HG03045 (cell line): ENCODE measurements around the gene CMTM2.
A peak's percentile ranks its signal among the peaks of the same experiment; 100 is the strongest.
"Not testable (repeated sequence)": the region's sequence is repeated elsewhere in the genome, so short reads cannot be mapped to it uniquely, and the experiment has no call there.

Experiments
- ATAC-seq: cut with Tn5 transposase; IDR thresholded peaks from one replicate; pipeline ENCODE4 v1.9.1; 2021; ENCODE audit warnings: mild to moderate bottlenecking, moderate library complexity; ENCODE audit not compliant: unreplicated experiment

The CMTM2 gene

GRCh38 chr16:66552286-66553177 lies 26.7 kb upstream of the CMTM2 start, which contains the start of gene CKLF:
CKLF (plus strand) TSS chr16:66552576; CDS start chr16:66552716, 140 bp downstream.
- peak; percentile 63 for ATAC-seq

- ATAC-seq: no peak
Measured at GRCh38 chr16:66553223-66553622, 26.0 kb upstream of the CMTM2 start.

- ATAC-seq: no peak
Measured at GRCh38 chr16:66554021-66554420, 25.2 kb upstream of the CMTM2 start.

- ATAC-seq: no peak
Measured at GRCh38 chr16:66554495-66554894, 24.8 kb upstream of the CMTM2 start.

- ATAC-seq: no peak
Measured at GRCh38 chr16:66560107-66560506, 19.2 kb upstream of the CMTM2 start.

GRCh38 chr16:66561381-66562080 lies 17.7 kb upstream of the CMTM2 start:
- ATAC-seq: no peak

- ATAC-seq: no peak
Measured at GRCh38 chr16:66562409-66562808, 16.9 kb upstream of the CMTM2 start.

GRCh38 chr16:66562986-66563385 lies 16.3 kb upstream of the CMTM2 start:
- no peak for ATAC-seq

- no peak for ATAC-seq
Measured at GRCh38 chr16:66563574-66564334, 15.5 kb upstream of the CMTM2 start.

GRCh38 chr16:66566051-66566901 lies 13.0 kb upstream of the CMTM2 start, which contains the start of gene CMTM1:
CMTM1 (plus strand) TSS chr16:66566439; CDS start chr16:66566514, 75 bp downstream.
- no peak for ATAC-seq

- ATAC-seq: not testable (repeated sequence)
Measured at GRCh38 chr16:66567270-66567669, 12.0 kb upstream of the CMTM2 start.

GRCh38 chr16:66568355-66568754 lies 10.9 kb upstream of the CMTM2 start:
- no peak for ATAC-seq

- ATAC-seq: no peak
Measured at GRCh38 chr16:66569131-66569530, 10.1 kb upstream of the CMTM2 start.

- no peak for ATAC-seq
Measured at GRCh38 chr16:66569827-66570405, 9.3 kb upstream of the CMTM2 start.

- no peak for ATAC-seq
Measured at GRCh38 chr16:66572356-66572755, 6.9 kb upstream of the CMTM2 start.

- ATAC-seq: no peak
Measured at GRCh38 chr16:66574081-66574480, 5.2 kb upstream of the CMTM2 start.

GRCh38 chr16:66574531-66574930 lies 4.7 kb upstream of the CMTM2 start:
- no peak for ATAC-seq

- ATAC-seq: no peak
Measured at GRCh38 chr16:66575060-66575459, 4.2 kb upstream of the CMTM2 start.

GRCh38 chr16:66576296-66576695 lies 3.0 kb upstream of the CMTM2 start:
- ATAC-seq: no peak
